Endothelial cell of umbilical vein (primary cell): ENCODE data around the gene PEAR1. TPM values are rescaled to one million over a fixed set of nuclear protein-coding genes. Genes with fewer than 3 reads are reported as not detected.

ENCODE experiments used
- BruUV-seq: library from RNA; stranded (reverse); fragments of 400-500 nt; replicated peaks from 2 replicates; lab custom pipeline; 2021; lab: Mats Ljungman, UMichigan
- CTCF ChIA-PET: fragments of 300-600, 350-600 bp; sonication (Branson Sonifier 250); formaldehyde crosslinking; loops from one replicate; lab custom pipeline; 2021; ENCODE audit warnings: antibody characterized with exemption, inconsistent platforms; lab: Charles Lee
- POLR2A ChIA-PET: fragments of 300-600, 350-600 bp; sonication (Branson Sonifier 250); formaldehyde crosslinking; loops from one replicate; lab custom pipeline; 2021; ENCODE audit warnings: antibody characterized with exemption, inconsistent platforms; lab: Charles Lee
- DNase-seq: peaks from one replicate; pipeline ENCODE4 v3.0.0-alpha.2; 2011; ENCODE audit warnings: low read depth, low spot score
- FAIRE-seq: peaks from 2 replicates; lab custom pipeline; 2011; peaks lifted over from hg19 to GRCh38; lab: Jason Lieb, UNC
- H2AFZ ChIP-seq: 2 replicates; pipeline ENCODE4 v1.6.0; 2012; ENCODE audit warnings: low read depth, low read length, control low read depth, inconsistent platforms
- H3K27ac ChIP-seq: 2 replicates; pipeline ENCODE4 v1.5.1; 2011; ENCODE audit warnings: low read depth, mild to moderate bottlenecking, control low read depth, low read length, moderate library complexity; ENCODE audit not compliant: insufficient read depth
- H3K27me3 ChIP-seq, 2 experiments: 2 replicates each; pipeline versions ENCODE4 v1.6.0 to v1.6.1; 2011; ENCODE audit warnings: low read length in 2 of 2, mixed read lengths in 1 of 2; ENCODE audit not compliant: control insufficient read depth in 2 of 2, insufficient read depth in 2 of 2
- H3K36me3 ChIP-seq, 2 experiments: 2 replicates in 1 of 2; 3 replicates in 1 of 2; pipeline ENCODE4 v1.5.1; 2011; ENCODE audit warnings: low read length in 2 of 2, mild to moderate bottlenecking in 1 of 2, moderate library complexity in 1 of 2; ENCODE audit not compliant: control insufficient read depth in 2 of 2, insufficient read depth in 2 of 2; ENCODE audit errors: extremely low read depth in 1 of 2
- H3K4me1 ChIP-seq: 3 replicates; pipeline ENCODE4 v1.5.1; 2011; ENCODE audit warnings: mild to moderate bottlenecking, low read length; ENCODE audit not compliant: control insufficient read depth, insufficient read depth; ENCODE audit errors: extremely low read depth
- H3K4me2 ChIP-seq: 2 replicates; pipeline ENCODE4 v1.6.1; 2011; ENCODE audit warnings: low read length, control low read depth, mixed read lengths; ENCODE audit not compliant: insufficient read depth
- H3K4me3 ChIP-seq, 3 experiments: fragments of 200-600 bp in 1 of 3; sonication (generic), shearing (Covaris generic) in 1 of 3; replicated peaks in 1 of 3; 2 replicates each; pipeline ENCODE4 v1.5.1; 2011 to 2016; ENCODE audit warnings: control low read depth in 3 of 3, low read length in 3 of 3, mild to moderate bottlenecking in 2 of 3, inconsistent platforms in 1 of 3, low read depth in 1 of 3, moderate library complexity in 1 of 3; ENCODE audit not compliant: insufficient read depth in 1 of 3
- H3K79me2 ChIP-seq: 2 replicates; pipeline ENCODE4 v1.6.0; 2012; ENCODE audit warnings: low read length, inconsistent platforms; ENCODE audit not compliant: control insufficient read depth, insufficient read depth
- H3K9ac ChIP-seq: replicated peaks from 2 replicates; pipeline ENCODE3; 2011; ENCODE audit warnings: low read length, control low read depth; ENCODE audit not compliant: insufficient read depth; ENCODE audit errors: extremely low read depth
- H3K9me1 ChIP-seq: replicated peaks from 3 replicates; pipeline ENCODE4 v1.6.0; 2011; ENCODE audit warnings: mild to moderate bottlenecking, low read length; ENCODE audit not compliant: control insufficient read depth, insufficient read depth; ENCODE audit errors: extremely low read depth
- H3K9me3 ChIP-seq: replicated peaks from 2 replicates; pipeline ENCODE4 v1.5.1; 2012; ENCODE audit warnings: low read length, inconsistent platforms; ENCODE audit not compliant: control insufficient read depth, insufficient read depth
- H4K20me1 ChIP-seq: replicated peaks from 2 replicates; pipeline ENCODE3; 2011; ENCODE audit warnings: mild to moderate bottlenecking, low read length; ENCODE audit not compliant: control insufficient read depth, insufficient read depth; ENCODE audit errors: extremely low read depth
- EZH2 ChIP-seq: IDR thresholded peaks from 2 replicates; pipeline ENCODE4 v1.6.1; 2012; ENCODE audit warnings: borderline replicate concordance, low read depth, mild to moderate bottlenecking, moderate library complexity, low read length, inconsistent platforms; ENCODE audit not compliant: severe bottlenecking
- FOS ChIP-seq: IDR thresholded peaks from 2 replicates; pipeline ENCODE4 v1.6.1; 2011; ENCODE audit warnings: mild to moderate bottlenecking, low read length, moderate library complexity, borderline replicate concordance; ENCODE audit not compliant: insufficient read depth
- GATA2 ChIP-seq: IDR thresholded peaks from 2 replicates; pipeline ENCODE4 v1.7.0; 2011; ENCODE audit warnings: low read depth, mild to moderate bottlenecking, moderate library complexity, mixed read lengths, low read length; ENCODE audit not compliant: insufficient read length, insufficient read depth
- JUN ChIP-seq: IDR thresholded peaks from 2 replicates; pipeline ENCODE4 v1.6.1; 2011; ENCODE audit warnings: borderline replicate concordance, low read depth; ENCODE audit not compliant: insufficient read length, insufficient read depth
- MYC ChIP-seq: IDR thresholded peaks from one replicate; pipeline ENCODE4 v1.6.1; 2011; ENCODE audit warnings: mild to moderate bottlenecking, low read depth, low read length
- POLR2A ChIP-seq: IDR thresholded peaks from 2 replicates; pipeline ENCODE4 v1.6.1; 2012; ENCODE audit warnings: low read depth, mild to moderate bottlenecking, control low read depth, low read length
- POLR2AphosphoS5 ChIP-seq: IDR thresholded peaks from 2 replicates; pipeline ENCODE4 v1.6.1; 2012; ENCODE audit warnings: low read depth, mild to moderate bottlenecking, control low read depth, low read length, moderate library complexity; ENCODE audit not compliant: insufficient read depth
- dilution Hi-C: fragments of 300-500 bp; cut with MboI; formaldehyde crosslinking; loops from one replicate; pipeline ENCODE4 v1.15.0; 2019; ENCODE audit warnings: low sequenced_read_pairs; ENCODE audit not compliant: extremely low pct_ligation_motif_present
- intact Hi-C: fragments of 100-400 bp; cut with micrococcal nuclease; formaldehyde crosslinking; loops from one replicate; pipeline ENCODE4 v1.10.0; 2022
- polyA plus RNA-seq, 4 experiments: library from polyadenylated mRNA; depleted of rRNA in 3 of 4; stranded (reverse) in 3 of 4; unstranded in 1 of 4; fragments of >200 nt; gene quantifications; 2 replicates each; pipeline versions ENCODE4 v1.2.1 to v1.2.3, GENCODE V29; 2011 to 2012; ENCODE audit warnings: missing spikeins in 1 of 4
- total RNA-seq: library from RNA; stranded (reverse); gene quantifications from 2 replicates; pipeline ENCODE4 v1.2.3, GENCODE V29; 2021
- TF ChIP-seq, protein P1 (sequence below): IDR thresholded peaks from 2 replicates; pipeline ENCODE4 v1.6.1; 2011; ENCODE audit not compliant: insufficient read depth, insufficient read length
- TF ChIP-seq, protein P2 (sequence below), 2 donors: IDR thresholded peaks; 1 replicate in 1 of 2; 2 replicates in 1 of 2; pipeline ENCODE4 v1.5.1; 2011; ENCODE audit warnings: low read length in 2 of 2, mild to moderate bottlenecking in 2 of 2, moderate library complexity in 2 of 2, control low read depth in 1 of 2, inconsistent platforms in 1 of 2, low read depth in 1 of 2; ENCODE audit not compliant: insufficient read depth in 1 of 2; ENCODE audit errors: extremely low read depth in 1 of 2

Gene PEAR1
- total and polyA plus RNA-seq, 2 donors (not counting 3 experiments of a cell fraction or from before 2014, with no cell fraction given) = 90.7 to 106 TPM

DNA sequence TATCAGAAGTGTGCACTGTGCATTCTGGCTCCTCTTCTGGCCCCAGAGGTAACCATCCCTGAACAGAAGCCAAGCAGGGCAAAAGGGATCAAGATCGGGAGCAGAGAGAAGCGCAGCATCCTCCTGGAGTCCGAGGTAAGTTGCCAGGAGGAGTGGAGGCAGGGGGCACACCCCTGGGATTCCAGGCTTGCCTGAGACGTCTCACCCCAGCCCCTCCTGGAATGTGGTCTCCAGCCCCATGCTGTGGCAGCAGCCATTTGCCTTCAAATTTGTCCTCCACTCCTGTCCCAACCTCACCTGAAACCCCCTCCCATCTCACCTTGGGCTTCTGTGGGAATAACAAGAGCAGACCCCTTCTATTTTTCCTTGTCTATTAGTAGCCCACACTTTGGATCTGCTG lies 37.0 kb downstream of the PEAR1 start:
- H3K27me3 ChIP-seq = peaks cover 0 to 3% of the 10 kb centered on the region in 2 experiments
- no peak for DNase-seq
- TF ChIP-seq POLR2A (no peak), MYC (no peak)
- TF ChIP-seq, protein P1, sequence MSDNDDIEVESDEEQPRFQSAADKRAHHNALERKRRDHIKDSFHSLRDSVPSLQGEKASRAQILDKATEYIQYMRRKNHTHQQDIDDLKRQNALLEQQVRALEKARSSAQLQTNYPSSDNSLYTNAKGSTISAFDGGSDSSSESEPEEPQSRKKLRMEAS = no peak
- FAIRE-seq = no peak
- intact Hi-C loops = no loop called here
- no peak overlapping the region for H3K4me2 ChIP-seq
- dilution Hi-C loops = no loop called here
- H3K36me3 ChIP-seq = peaks cover 0 to under 1% of the 10 kb centered on the region in 2 experiments
- CTCF ChIA-PET = interaction anchor here (1.3 to 3.7 kb wide), 2 partner anchors 91 to 144 kb away, joined by 3 to 22 read pairs; no protein-coding TSS in a partner anchor
- no TSS peak for BruUV-seq
- peaks cover 2% of the 10 kb centered on the region for H3K4me1 ChIP-seq
- no peak overlapping the region for H3K27ac ChIP-seq
- H3K4me3 ChIP-seq = no peak overlapping the region
- no peak overlapping the region for H2AFZ ChIP-seq
- H3K9me1 ChIP-seq = no peaks in the 10 kb centered on the region
- no peaks in the 10 kb centered on the region for H4K20me1 ChIP-seq
- no peaks in the 10 kb centered on the region for H3K9me3 ChIP-seq
- POLR2A ChIA-PET = interaction anchor here (1.0 kb wide), 1 partner anchor 43 kb away, joined by 3 read pairs; no protein-coding TSS in a partner anchor
- no peaks in the 10 kb centered on the region for H3K79me2 ChIP-seq
- no peak overlapping the region for H3K9ac ChIP-seq

DNA sequence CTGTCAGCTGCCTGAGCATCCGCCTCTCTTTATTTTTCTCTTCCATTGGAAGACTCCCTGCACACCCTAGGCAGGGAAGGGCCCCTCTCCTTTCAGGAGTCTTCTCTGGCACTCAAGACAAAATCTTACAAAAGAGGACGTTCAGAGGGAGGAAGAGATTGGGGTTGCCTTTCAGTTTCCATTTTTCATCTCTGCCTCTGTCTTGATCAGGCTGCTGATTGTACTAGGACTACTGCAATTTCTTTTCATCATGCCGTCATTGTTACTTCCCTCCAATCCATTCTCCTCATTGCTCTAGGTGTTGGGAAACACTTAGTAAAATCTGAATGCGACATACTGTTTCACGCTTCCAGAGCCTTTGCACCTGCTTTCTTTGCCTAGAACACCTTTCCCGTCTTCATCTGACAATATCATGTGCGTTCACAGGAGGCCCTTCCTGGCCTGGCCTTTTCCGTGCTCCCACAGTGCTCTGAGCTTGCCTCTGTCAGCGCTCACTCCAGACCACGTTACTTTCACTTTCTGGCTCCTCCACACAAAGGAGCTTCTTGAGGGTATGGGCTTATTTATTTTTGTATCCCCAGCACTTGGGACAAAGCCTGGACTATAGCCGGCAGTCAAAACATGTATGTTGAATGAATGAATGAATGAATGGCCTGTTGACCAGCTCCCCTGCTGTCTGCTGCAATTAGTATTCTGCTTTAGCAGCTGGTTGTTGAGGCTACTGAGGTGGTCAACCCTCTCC lies 37.9 kb downstream of the PEAR1 start:
- H3K4me2 ChIP-seq = no peak overlapping the region
- no peak overlapping the region for H3K4me3 ChIP-seq
- no peaks in the 10 kb centered on the region for H3K79me2 ChIP-seq
- TF ChIP-seq GATA2 = no peak
- TF ChIP-seq EZH2 = no peak
- TF ChIP-seq FOS = no peak
- TF ChIP-seq POLR2AphosphoS5 = no peak
- TF ChIP-seq, protein P2, sequence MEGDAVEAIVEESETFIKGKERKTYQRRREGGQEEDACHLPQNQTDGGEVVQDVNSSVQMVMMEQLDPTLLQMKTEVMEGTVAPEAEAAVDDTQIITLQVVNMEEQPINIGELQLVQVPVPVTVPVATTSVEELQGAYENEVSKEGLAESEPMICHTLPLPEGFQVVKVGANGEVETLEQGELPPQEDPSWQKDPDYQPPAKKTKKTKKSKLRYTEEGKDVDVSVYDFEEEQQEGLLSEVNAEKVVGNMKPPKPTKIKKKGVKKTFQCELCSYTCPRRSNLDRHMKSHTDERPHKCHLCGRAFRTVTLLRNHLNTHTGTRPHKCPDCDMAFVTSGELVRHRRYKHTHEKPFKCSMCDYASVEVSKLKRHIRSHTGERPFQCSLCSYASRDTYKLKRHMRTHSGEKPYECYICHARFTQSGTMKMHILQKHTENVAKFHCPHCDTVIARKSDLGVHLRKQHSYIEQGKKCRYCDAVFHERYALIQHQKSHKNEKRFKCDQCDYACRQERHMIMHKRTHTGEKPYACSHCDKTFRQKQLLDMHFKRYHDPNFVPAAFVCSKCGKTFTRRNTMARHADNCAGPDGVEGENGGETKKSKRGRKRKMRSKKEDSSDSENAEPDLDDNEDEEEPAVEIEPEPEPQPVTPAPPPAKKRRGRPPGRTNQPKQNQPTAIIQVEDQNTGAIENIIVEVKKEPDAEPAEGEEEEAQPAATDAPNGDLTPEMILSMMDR (IDR thresholded peaks at IDR 0.05; ENCODE audit: extremely low read depth in 1 of 2, insufficient read depth in 1 of 2, low read depth in 1 of 2, low read length in 2 of 2) = no peak
- no peak for TF ChIP-seq JUN
- TF ChIP-seq MYC = no peak
- TF ChIP-seq, protein P1 = no peak
- no peak for TF ChIP-seq POLR2A
- H3K27ac ChIP-seq = no peak overlapping the region
- FAIRE-seq = peak; percentile 40
- dilution Hi-C loops (no loop called here), intact Hi-C loops (no loop called here)
- H3K9me3 ChIP-seq = no peaks in the 10 kb centered on the region
- no peak overlapping the region for H2AFZ ChIP-seq
- BruUV-seq = no TSS peak
- peaks cover 2% of the 10 kb centered on the region for H3K4me1 ChIP-seq
- H3K9me1 ChIP-seq = no peaks in the 10 kb centered on the region
- H3K36me3 ChIP-seq = peaks cover 0 to 2% of the 10 kb centered on the region in 2 experiments
- no peak overlapping the region for H3K9ac ChIP-seq
- ChIA-PET CTCF (interaction anchor here (0.9 to 1.3 kb wide), 3 partner anchors 39 to 143 kb away, joined by 3 to 10 read pairs (median 4); no protein-coding TSS in a partner anchor), POLR2A (no interaction called here)
- peaks cover 0 to 3% of the 10 kb centered on the region in 2 experiments for H3K27me3 ChIP-seq
- peak; percentile 16 for DNase-seq
- no peaks in the 10 kb centered on the region for H4K20me1 ChIP-seq
